Gastrocnemius medialis (tissue), 4 donors: Measurements from ENCODE around the gene ONECUT2. TPM values are rescaled to one million over a fixed set of nuclear protein-coding genes. Genes with fewer than 3 reads are reported as not detected.
A peak's percentile ranks its signal among the peaks of the same experiment; 100 is the strongest.

Source experiments
- ATAC-seq, 2 donors: fragments of 150-250 bp; one replicate each; pipeline ENCODE4 v1.9.1; 2016
- DNase-seq, 2 donors: peaks; one replicate each; pipeline ENCODE4 v3.0.0-alpha.2; 2019
- H3K27ac ChIP-seq, 4 donors: fragments of 200-600 bp; sonication (generic); 1 replicate in 1 of 4; 2 replicates in 3 of 4; pipeline ENCODE4 v1.5.1; 2016 to 2018; ENCODE audit warnings: mild to moderate bottlenecking in 2 of 4, moderate library complexity in 1 of 4
- H3K27me3 ChIP-seq, 3 donors: fragments of 200-600 bp; sonication (generic) in 2 of 3; 1 replicate in 1 of 3; 2 replicates in 2 of 3; pipeline versions ENCODE4 v1.5.1 to v1.6.0; 2016 to 2019; ENCODE audit warnings: mild to moderate bottlenecking in 1 of 3, moderate library complexity in 1 of 3
- H3K36me3 ChIP-seq, 2 donors: fragments of 200-600 bp; sonication (generic) in 1 of 2; one replicate each; pipeline ENCODE4 v1.5.1; 2017 to 2018
- H3K4me1 ChIP-seq, 2 donors: fragments of 200-600 bp; sonication (generic) in 1 of 2; one replicate each; pipeline ENCODE4 v1.5.1; 2016 to 2017; ENCODE audit warnings: mild to moderate bottlenecking in 2 of 2
- H3K4me3 ChIP-seq, 4 donors: fragments of 200-600 bp; sonication (generic) in 3 of 4; 1 replicate in 1 of 4; 2 replicates in 3 of 4; pipeline ENCODE4 v1.5.1; 2016 to 2019; ENCODE audit warnings: mild to moderate bottlenecking in 2 of 4
- H3K9me3 ChIP-seq, 3 donors: fragments of 200-600 bp; sonication (generic) in 2 of 3; 1 replicate in 1 of 3; 2 replicates in 2 of 3; pipeline ENCODE4 v1.5.1; 2016 to 2019
- CTCF ChIP-seq, 5 experiments: fragments of 450-650 bp in 3 of 5; fragments of 200-600 bp in 2 of 5; sonication (generic) in 2 of 5; IDR thresholded peaks in 4 of 5; conservative IDR thresholded peaks in 1 of 5; 1 replicate in 4 of 5; 2 replicates in 1 of 5; pipeline ENCODE4 v1.5.1; 2016 to 2019; ENCODE audit warnings: antibody characterized with exemption in 5 of 5, mild to moderate bottlenecking in 3 of 5, moderate library complexity in 3 of 5
- POLR2A ChIP-seq, 2 donors: fragments of 450-650 bp; IDR thresholded peaks; one replicate each; pipeline ENCODE4 v1.6.1; 2017; ENCODE audit warnings: antibody characterized with exemption in 2 of 2, mild to moderate bottlenecking in 2 of 2, moderate library complexity in 2 of 2
- in situ Hi-C, 4 donors: fragments of 200-750 bp; cut with MboI; loops; one replicate each; pipeline versions ENCODE4 v1.15.0 to v1.8.0; 2017; ENCODE audit warnings: low sequenced_read_pairs in 4 of 4
- intact Hi-C: fragments of 100-400 bp; cut with DNase I; formaldehyde crosslinking; loops from one replicate; pipeline ENCODE4 v1.15.1; 2023; ENCODE audit warnings: low total_unique reads
- total RNA-seq, 4 donors: library from RNA; depleted of rRNA; stranded (reverse); fragments of >200 nt; gene quantifications; one replicate each; pipeline versions ENCODE4 v1.1.0 to v1.2.3, GENCODE V29; 2016

The ONECUT2 gene
- total RNA-seq, 4 donors from 2014 or later = under 0.01 to 0.15 (median 0.04) TPM; not detected in 1

GRCh38 chr18:57432751-57433400 is 2.3 kb upstream of the ONECUT2 start:
- Histone ChIP-seq H3K27me3 (peaks cover 89 to 94% (median 92%) of the 10 kb centered on the region in 3 donors), H3K27ac (no peak overlapping the region), H3K36me3 (no peaks in the 10 kb centered on the region), H3K4me1 (peaks cover 16 to 23% of the 10 kb centered on the region in 2 donors), H3K4me3 (no peak overlapping the region), H3K9me3 (no peaks in the 10 kb centered on the region)
- TF ChIP-seq CTCF (IDR thresholded peaks at IDR 0.05 in 4 of 5, conservative IDR thresholded peaks at IDR 0.05 in 1 of 5) (no peak), POLR2A (IDR thresholded peaks at IDR 0.05) (no peak)
- no peak for DNase-seq
- no peak for ATAC-seq
- intact Hi-C loops (no loop called here), in situ Hi-C loops (no loop called here)

- DNase-seq (no peak), ATAC-seq (no peak)
- Histone ChIP-seq H3K27me3 (peaks cover 89 to 94% (median 92%) of the 10 kb centered on the region in 3 donors), H3K4me3 (peak overlapping the region in 1 of 4 donors; percentile 54), H3K4me1 (peaks cover 23 to 29% of the 10 kb centered on the region in 2 donors), H3K9me3 (no peaks in the 10 kb centered on the region), H3K36me3 (no peaks in the 10 kb centered on the region), H3K27ac (no peak overlapping the region)
- in situ Hi-C loops = no loop called here
- intact Hi-C loops = no loop called here
- TF ChIP-seq CTCF (IDR thresholded peaks at IDR 0.05 in 4 of 5, conservative IDR thresholded peaks at IDR 0.05 in 1 of 5) (no peak), POLR2A (IDR thresholded peaks at IDR 0.05) (no peak)
Observed at GRCh38 chr18:57433482-57433881, 1.7 kb upstream of the ONECUT2 start.

- in situ Hi-C loops (no loop called here), intact Hi-C loops (no loop called here)
- no peak for ATAC-seq
- Histone ChIP-seq H3K4me3 (peak overlapping the region in 3 of 4 donors; percentile 53 to 54 (median 54)), H3K27me3 (peaks cover 89 to 94% (median 92%) of the 10 kb centered on the region in 3 donors), H3K36me3 (no peaks in the 10 kb centered on the region), H3K4me1 (peaks cover 26 to 34% of the 10 kb centered on the region in 2 donors), H3K9me3 (no peaks in the 10 kb centered on the region), H3K27ac (no peak overlapping the region)
- no peak for DNase-seq
- no peak for TF ChIP-seq POLR2A (IDR thresholded peaks at IDR 0.05)
- TF ChIP-seq CTCF (IDR thresholded peaks at IDR 0.05 in 4 of 5, conservative IDR thresholded peaks at IDR 0.05 in 1 of 5) = no peak
Observed at GRCh38 chr18:57433934-57434535, 1.1 kb upstream of the ONECUT2 start.

GRCh38 chr18:57435846-57436190 is 644 bp downstream of the ONECUT2 start:
- H3K27me3 ChIP-seq = peaks cover 89 to 94% (median 92%) of the 10 kb centered on the region in 3 donors
- TF ChIP-seq CTCF (IDR thresholded peaks at IDR 0.05 in 4 of 5, conservative IDR thresholded peaks at IDR 0.05 in 1 of 5) (no peak), POLR2A (IDR thresholded peaks at IDR 0.05) (no peak)
- ATAC-seq = no peak
- no peak overlapping the region for H3K27ac ChIP-seq
- no peaks in the 10 kb centered on the region for H3K9me3 ChIP-seq
- peaks cover 38 to 51% of the 10 kb centered on the region in 2 donors for H3K4me1 ChIP-seq
- no peaks in the 10 kb centered on the region for H3K36me3 ChIP-seq
- no peak for DNase-seq
- in situ Hi-C loops = no loop called here
- H3K4me3 ChIP-seq = no peak overlapping the region
- intact Hi-C loops = loop anchor here (5.0 kb wide), 1 partner anchor 186 kb away; the partner anchor contains the start of gene NARS1
